T-helper 1 cell (primary cell): Measurements from ENCODE around the gene STXBP1.

ENCODE experiments used
- DNase-seq, 5 donors: peaks; one replicate each; pipeline ENCODE4 v3.0.0-alpha.2; 2012 to 2020

The STXBP1 gene

DNA sequence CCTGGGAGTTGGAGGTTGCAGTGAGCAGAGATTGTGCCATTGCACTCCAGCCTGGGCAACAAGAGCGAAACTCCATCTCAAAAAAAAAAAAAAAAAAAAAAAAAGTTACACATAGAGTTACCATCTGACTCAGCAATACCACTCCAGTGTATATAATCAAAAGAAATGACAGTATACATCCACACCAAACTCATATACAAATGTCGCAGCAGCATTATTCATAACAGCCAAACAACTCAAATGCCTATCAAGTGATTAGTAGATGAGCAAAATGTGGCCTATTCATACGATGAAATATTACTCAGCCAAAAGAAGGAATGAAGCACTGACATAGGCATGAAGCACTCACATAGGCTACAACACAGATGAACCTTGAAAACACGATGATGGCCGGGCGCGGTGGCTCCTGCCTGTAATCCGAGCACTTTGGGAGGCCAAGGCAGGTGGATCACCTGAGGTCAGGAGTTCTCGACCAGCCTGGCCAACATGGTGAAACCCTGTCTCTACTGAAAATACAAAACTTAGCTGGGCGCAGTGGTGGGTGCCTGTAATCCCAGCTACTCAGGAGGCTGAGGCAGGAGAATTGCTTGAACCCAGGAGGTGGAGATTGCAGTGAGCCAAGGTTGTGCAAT, 9.4 kb downstream of the STXBP1 start:
- DNase-seq, result peak in 1 of 5 donors; percentile 18

DNA sequence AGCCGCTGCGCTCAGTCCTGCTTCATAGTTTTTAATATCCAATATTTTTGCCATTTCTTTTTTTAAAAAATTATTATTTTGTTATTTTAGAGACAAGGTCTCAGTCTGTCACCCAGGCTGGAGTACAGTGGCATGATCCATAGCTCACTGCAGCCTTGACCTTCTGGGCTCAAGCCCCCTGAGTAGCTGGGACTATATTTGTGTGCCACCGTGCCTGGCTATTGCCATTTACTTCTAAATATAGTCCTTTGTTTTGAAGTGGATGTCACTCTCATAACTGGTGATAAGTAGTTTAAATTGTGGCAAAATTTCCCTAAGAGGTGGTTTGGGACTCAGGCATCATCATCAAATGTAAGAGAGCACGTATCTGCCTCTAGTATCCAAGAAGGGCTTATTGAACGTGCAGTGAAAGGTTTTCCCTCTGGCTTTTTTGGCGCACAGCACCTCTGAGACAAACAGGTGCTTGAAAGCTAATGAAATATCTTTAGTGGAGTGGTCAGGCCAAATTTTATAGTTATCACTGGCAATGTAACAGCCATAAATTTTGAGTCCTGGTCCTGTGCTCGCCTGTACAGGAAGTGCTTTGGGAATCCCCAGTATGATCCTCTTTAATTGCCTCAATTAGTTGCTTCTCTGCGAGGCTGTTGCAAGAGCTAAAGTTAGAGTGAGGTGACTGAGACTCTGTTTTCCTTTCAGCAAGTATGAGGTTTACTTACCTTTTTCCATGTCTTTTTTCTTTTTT, 14.8 kb downstream of the STXBP1 start:
- DNase-seq, result no peak

DNA sequence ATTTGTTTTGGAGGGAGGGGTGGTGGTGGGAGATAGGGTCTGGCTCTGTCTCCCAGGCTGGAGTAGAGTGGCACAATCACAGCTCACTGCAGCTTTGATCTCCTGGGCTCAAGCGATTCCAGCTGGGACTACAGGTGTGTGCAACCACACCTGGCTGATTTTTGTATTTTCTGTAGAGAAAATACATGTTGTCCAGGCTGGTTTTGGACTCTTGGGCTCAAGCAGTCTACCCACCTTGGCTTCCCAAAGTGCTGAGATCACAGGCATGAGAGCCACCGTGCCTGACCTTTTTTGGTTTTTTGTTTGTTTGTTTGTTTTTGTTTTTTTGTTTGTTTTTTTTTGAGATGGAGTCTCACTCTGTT, 15.4 kb downstream of the STXBP1 start:
- no peak for DNase-seq

DNA sequence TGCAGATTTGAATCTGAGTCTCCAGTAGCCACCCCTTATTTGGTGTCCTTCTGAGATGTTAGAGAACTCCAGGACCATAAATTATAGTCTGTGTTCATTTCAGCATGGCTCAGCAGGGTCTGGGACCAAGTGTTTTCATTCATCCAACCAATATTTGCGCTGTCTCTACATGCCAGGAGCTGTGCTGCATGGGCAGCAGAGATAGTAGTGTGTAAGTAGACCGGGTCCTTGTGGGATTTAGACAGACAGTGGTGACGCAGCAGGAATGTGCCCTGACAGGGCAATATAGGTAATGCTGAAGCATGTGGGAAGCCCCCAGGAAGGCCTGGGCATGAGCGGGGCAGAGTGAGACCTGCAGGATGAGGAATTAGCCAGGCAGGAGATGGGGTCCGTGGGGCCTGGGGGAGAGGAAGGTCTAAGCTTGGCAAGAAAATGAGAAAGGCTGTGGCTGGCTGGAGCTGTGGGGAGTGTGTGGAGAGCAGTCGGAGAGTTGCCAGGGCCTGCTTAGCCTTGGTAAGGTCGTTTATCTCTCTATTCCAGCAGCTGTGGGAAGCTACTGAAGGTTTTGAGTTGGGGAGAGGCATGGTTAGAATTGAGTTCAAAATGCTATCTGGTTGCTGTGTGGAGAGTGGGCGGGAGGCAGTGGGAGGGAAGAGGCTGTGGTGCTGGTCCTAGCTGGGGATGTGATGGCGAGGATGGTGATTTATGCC, 16.8 kb downstream of the STXBP1 start:
- no peak for DNase-seq

DNA sequence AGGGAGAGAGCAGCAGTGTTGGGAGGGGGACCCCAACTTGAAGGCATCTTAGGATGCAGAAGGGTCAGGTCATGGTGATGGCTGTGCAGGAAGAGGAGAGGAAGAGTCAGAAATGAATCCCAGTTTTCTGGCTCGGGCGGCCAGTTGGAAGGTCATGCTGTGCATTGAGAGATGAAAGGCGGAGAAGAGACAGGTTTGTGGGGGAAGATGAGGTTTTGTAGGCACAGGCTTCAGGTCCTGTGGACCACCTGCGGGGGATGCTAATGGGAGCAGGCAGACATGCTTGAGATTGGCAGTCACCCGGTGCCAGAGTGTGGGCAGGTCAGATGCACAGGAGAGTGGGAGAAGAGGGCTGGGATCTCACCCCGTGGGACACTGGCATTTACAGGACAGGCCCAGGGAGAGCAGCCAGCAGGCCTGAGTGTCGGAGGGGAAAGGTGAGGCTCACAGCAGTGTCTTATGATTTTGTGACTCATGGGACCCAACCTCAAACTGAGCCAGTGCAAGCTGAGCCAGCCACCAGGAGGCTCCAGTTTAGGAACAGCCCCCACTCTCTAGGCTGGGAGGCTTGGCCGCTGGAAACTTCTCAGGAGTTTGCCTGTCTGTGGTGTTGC, 17.5 kb downstream of the STXBP1 start:
- no peak for DNase-seq

DNA sequence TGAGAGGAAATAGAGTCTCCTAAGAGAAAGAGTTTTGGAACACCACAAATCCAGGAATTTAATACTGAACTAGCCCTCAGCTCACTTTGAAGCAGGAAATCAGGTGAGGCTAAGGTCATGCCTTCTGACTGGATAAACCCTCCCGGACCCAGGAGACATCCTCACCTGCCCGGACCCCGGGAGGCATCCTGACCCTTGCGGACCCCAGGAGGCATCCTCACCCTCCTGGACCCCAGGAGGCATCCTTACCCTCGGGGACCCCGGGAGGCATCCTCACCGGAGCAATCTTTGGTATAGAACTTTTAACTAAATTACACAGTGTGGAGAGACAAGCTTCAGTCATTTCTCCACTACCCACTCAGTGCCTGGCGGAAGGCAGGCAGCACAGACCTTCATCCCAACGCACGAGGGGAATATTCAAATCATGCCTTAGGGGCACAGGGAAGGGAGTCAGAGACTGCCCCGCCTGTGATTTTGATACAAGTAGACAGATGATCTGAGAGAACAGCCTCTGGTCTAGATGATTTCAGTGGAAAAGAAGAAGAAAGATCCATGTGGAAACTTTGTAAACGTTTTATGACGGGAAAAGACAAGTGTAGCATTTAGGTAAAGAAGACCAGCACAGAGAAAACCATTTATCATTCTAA, 21.3 kb downstream of the STXBP1 start:
- DNase-seq, result no peak

DNA sequence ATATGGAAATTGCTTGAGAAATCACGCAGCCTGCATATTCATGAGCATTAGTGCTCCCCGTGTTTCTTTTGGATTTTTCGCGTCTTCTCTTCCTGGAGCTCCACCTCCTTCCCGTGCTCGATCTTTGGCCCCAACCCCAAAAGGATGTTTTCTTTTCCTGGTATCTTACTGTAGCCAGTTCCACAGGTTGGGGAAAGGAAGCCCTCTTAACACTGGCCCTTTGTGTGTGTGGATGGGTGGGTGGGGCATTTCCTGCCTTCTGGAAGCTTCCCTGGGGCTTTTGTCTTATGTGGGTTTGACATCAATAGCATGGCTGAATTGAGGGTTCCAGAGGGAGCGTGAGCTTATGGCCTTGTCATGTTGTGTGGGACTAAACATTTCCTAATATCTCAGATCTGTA, 21.9 kb downstream of the STXBP1 start:
- no peak for DNase-seq

DNA sequence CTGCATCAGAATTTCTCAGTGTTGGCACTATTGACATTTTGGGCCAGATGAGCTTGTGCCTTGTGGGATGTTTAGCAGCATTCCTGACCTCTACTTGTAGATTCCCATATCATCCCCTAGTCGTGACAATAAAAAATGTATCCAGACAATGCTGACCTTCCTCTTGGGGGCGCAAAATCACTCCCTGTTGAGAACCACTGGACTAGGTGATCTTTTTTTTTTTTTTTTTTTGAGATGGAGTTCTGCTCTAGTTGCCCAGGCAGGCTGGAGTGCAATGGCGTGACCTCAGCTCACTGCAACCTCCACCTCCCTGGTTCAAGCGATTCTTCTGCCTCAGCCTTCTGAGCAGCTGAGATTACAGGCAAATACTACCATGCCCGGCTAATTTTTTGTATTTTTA, 22.6 kb downstream of the STXBP1 start:
- DNase-seq, result no peak

DNA sequence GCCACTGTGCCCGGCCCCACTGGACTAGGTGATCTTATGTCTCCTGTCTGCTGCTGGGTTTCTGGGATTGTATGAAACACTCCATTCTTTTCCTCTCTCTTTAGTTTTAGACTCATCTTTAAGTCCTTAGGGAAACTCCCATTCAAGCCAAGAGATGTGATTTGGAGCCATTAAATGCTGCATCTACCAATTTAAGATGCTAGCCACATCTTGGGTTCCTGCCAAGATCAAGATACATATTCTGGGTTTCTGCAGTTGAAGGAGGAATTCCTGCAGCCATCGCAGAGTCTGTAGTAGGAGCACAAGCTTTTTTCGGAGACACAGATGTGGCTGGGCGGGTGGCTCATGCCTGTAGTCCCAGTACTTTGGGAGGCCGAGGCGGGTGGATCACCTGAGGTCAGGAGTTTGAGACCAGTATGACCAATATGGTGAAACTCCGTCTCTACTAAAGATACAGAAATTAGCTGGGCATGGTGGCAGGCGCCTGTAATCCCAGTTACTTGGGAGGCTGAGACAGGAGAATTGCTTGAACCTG, 23.2 kb downstream of the STXBP1 start:
- DNase-seq, result no peak

DNA sequence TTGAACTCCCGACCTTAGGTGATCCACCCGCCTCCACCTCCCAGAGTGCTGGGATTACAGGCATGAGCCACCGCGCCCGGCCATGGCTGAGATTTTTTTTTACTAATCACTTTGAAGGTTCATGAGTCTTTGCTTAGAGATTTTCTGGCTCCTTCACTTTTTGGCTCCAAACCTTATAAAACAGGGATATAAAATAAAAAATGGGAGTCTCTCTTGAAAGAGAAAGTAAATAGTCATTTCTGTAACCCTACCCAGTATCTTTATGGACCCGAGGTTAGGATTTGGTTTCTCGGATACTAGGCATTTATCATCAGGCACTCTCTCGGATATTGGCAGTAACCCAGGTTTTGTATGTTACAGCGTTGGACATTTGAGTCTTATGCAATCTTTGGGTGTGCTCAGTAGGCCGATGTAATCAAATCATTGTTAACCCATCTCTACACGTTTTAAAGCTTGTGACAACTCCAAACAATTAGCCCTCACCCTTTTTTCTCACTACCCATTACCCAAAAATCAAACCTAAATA, 25.3 kb downstream of the STXBP1 start:
- no peak for DNase-seq

DNA sequence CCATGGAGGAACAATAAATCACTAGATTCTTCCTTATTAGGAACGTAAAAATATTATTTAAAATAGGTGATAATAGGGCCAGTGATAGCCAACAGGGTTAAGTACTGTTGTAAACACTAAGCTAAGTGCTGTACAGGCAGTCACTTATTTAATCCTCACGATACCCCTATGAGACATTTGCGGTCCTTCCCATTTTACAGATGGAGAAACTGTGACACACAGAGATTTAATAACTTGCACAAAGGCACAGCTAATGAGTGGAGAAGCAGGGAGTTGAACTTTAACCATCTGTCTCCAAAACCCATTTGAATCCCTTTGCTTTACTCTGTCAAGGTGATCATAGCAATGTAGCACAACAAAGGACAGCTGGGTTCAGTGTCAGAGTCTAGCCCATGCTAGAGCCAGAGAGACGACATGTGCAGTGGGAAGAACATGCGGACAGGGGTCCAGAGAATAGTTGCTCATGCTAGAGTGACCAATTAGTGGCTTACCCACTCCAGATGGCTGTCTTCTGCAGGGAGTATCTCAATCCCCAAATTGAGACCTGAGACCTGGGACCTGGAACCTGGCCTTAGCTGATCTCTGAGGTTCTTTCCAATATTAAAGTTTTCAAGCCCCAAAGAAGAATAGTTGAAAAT, 28.9 kb downstream of the STXBP1 start:
- DNase-seq, result no peak

DNA sequence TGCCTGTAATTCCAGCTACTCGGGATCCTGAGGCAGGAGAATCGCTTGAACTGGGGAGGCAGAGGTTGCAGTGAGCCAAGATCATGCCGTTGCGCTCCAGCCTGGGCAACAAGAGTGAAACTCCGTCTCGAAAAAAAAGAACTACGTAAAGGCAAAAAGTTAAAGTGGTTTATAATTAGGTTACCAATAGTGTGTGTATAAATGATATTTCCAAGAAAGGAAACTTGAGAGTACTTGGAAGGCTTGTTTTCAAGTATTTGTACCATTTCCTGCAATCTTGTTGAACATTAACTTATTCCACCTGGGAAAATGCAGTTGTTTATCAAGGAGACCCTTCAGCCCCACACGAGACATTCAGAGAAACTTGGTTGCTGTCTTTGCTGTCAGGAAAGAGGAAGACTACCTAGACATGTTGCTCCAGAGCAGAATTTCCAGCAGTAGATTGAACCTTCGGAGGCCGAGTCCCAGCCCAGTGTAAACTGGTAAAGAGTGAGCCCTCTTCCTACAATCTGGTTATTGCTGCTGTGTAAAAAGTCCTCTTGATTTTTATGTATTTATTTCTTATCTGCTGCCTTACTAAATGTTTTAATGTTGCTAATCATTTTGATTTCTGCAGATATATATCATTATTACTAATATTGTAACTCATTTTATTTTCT, 30.1 kb downstream of the STXBP1 start:
- no peak for DNase-seq

DNA sequence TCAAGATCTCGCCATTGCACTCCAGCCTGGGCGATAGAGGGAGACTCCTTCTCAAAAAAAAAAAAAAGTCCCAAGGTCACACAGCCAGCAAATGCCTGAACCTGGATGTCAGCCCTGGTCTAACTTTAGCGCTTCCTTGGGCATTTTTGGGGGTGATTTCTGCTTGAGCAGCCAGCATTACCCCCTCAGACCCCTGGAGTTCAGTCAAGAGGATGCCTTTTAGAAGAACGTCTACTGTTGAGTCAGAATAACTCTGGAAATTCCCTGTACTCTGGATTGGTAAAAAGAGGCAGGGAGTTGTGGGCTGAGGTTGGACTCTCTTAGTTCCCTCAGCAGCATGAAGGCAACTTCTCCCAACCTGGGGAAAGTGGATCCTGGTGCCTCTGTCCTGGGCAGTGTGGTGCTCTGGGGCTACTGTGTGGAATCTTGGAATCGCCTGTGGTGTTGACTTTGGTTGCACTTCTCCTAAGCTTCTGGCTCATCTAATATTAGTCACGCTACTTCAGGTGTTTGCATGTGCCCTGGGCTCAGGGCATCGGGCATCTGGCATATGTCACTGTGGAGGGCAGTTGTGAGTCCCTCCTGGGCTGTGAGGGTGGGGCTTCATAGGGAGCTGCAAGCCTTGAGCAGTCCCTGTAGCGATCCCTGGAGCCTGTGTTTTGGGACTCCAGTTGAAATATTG, 32.2 kb downstream of the STXBP1 start:
- DNase-seq, result no peak

DNA sequence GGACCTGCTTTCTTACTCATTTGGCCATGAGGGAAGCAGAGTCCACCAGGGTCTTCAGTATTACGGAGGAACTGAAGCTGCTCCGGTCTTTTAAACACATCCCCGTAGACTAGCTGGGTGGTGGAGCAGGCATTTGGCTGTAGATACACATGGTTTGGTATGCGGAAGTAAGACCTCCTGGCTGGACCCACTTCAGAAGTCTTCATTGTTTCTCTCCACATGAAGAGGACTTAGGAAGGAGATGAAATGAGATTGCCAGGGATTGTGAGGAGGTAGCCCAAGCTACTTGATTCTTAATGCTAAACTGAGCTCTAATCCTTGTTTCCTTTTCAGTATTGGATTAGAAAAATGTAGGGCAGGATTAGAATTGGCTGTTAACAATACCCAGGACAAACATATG, 32.9 kb downstream of the STXBP1 start:
- DNase-seq, result no peak

DNA sequence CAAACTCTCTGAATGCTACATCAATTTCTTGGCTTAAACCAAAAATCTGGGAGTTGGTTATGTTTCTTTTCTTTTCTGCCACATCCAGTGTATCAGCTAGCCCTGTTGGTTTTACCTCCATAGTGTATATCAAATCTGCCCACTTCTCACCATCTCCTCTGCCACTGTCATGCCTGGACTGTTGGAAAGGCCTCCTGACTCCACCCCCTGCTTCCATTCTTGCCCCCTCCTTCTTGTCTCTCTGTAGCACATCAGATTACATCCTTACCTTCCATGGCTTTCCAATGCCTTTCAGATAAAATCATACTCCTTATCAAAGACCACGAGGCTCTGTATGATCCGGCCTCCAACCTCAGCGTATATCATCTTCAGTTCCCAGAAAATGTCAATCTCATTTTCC, 35.4 kb downstream of the STXBP1 start:
- DNase-seq, result no peak

DNA sequence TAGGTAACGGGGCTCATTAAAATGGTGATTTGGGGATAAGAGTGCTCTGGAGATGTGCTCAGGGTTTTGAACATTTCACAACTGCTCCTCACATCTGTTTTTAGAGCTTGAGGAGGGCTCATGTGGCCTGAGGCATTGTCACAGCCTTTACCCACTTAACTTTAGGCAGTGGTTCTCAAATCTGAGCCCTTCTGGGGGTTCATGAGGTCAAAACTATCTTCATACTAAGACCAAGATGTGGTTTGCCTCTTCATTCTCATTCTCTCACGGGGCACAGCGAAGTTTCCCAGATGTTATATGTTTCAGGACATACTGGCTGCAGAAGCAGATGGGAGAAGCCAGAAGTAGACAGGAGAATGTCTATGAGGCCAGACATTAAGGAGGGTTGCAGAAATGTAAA, 38.4 kb downstream of the STXBP1 start:
- no peak for DNase-seq

DNA sequence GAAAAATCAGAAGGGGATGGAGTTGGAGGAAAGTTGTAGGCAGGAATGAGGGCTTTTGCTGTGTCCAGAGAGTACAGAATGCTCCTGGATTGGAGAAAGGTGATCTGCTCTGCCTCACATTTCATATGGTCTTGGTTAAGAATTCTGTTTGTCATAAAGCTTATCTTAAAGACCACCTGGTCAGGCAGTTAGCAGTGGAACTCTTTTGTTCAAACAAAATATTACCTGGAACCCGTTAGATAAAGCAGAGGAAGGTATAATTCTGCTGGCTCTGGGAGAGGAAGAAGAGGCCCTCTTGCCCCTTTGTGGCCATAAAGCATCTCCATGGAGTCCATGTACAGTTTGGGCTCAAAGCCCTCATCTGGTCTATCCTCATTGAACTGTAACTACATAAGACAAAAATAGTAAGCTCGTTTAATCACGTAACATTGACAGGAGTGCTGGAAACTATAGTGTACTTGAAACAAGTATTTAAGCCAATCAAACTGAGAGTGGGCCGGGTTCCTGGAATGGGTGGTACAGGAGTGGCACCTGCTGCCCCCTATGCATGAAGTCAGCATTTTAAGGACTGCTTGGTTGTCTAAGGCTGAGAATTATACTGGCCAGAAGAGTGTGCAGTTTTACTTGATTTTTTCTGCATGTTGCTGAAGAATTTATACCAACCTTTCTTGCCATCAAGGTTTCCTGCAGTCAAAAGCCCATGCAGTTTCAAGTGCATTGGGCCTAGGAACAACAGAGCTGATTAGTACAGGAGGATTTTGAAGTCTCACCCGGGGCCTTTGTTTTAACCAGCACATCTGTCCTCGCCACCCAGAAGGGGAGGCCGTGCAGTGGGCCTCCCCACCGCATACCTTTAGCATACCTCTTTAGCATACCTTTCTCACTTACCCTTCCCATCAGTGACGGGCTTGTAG, 39.9 kb downstream of the STXBP1 start:
- no peak for DNase-seq

DNA sequence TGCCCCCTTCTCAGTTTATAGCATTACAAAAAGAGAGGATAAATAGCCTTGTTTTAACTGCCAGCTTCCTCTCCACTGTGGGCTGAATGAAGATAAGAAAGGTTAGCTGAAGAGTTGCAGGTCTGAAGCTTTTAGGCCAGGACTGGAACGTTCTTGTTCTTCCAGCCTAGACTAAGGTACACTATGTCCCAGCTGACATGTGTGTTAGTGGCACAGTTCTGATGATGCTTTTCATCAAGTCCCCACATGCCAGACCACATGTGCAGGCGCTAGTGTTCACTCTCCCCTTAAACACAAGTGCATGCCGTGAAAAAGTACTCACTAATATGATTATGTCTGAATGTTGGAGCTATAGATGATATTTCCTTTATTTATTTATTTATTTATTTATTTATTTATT, 40.7 kb downstream of the STXBP1 start:
- no peak for DNase-seq

DNA sequence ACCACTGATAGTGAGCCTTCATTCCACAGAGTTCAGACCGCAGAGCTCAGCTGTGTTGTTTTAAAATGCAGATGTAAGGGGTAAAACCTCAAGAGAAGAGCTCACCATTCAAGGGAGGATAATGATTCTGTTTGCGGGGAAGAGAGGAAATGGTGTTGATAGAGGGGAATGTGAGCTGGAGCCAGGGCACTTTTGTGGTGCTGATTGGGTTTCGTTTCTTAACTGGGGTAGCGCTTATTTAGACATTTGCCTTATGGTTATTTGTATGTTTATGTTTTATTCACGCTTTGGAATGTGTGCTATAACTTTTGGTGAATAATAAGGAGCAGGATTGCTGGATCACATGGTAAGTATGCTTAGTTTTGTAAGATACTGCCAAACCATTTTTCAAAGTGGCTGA, 42.5 kb downstream of the STXBP1 start:
- DNase-seq, result no peak

DNA sequence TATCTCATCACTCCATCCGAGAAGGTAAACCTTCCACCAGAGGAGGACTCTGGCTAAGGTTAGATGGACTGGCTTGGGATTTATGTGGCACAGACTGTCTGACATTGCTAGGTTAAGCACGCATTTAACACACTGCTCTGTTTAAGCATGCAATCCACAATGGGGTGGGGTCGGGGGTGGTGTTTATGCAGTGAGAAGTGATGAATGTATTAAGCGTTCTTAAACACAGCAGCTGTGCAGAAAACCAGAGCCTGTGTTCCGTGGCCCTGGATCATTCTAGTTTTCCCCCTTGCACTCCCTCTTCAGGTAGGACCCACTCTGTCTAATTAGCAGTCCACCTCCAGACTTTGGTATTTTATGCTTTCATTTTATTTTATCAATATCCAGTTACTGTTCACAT, 46.4 kb downstream of the STXBP1 start:
- no peak for DNase-seq
